ENCODE data around the gene TBC1D8.

The TBC1D8 gene

GRCh38 chr2:100997509-100998234, 153.5 kb downstream of the TBC1D8 start:
- FAIRE-seq (no peak), DNase-seq (ENCODE audit: insufficient read length) (no peak)
- no peak for TF ChIP-seq POLR2A (IDR thresholded peaks at IDR 0.05; ENCODE audit: low read depth, low read length)
- no peak for TF ChIP-seq POLR2AphosphoS5 (IDR thresholded peaks at IDR 0.05; ENCODE audit: low read depth, low read length)
- TF ChIP-seq TAF1 (IDR thresholded peaks at IDR 0.05; ENCODE audit: borderline replicate concordance, low read depth, low read length): no peak

- FAIRE-seq: no peak
- no peak for DNase-seq (ENCODE audit: insufficient read length)
- no peak for TF ChIP-seq POLR2AphosphoS5 (IDR thresholded peaks at IDR 0.05; ENCODE audit: low read depth, low read length)
- no peak for TF ChIP-seq POLR2A (IDR thresholded peaks at IDR 0.05; ENCODE audit: low read depth, low read length)
- TF ChIP-seq TAF1 (IDR thresholded peaks at IDR 0.05; ENCODE audit: borderline replicate concordance, low read depth, low read length): no peak
These were observed 155.7 kb downstream of the TBC1D8 start for GRCh38 chr2:100995309-100996075.

GRCh38 chr2:100993294-100993693, 157.9 kb downstream of the TBC1D8 start:
- FAIRE-seq: no peak
- TF ChIP-seq POLR2AphosphoS5 (IDR thresholded peaks at IDR 0.05; ENCODE audit: low read depth, low read length): no peak
- TF ChIP-seq POLR2A (IDR thresholded peaks at IDR 0.05; ENCODE audit: low read depth, low read length): no peak
- TF ChIP-seq TAF1 (IDR thresholded peaks at IDR 0.05; ENCODE audit: borderline replicate concordance, low read depth, low read length): no peak
- DNase-seq (ENCODE audit: insufficient read length): no peak

- DNase-seq (ENCODE audit: insufficient read length): no peak
- no peak for TF ChIP-seq POLR2AphosphoS5 (IDR thresholded peaks at IDR 0.05; ENCODE audit: low read depth, low read length)
- no peak for TF ChIP-seq TAF1 (IDR thresholded peaks at IDR 0.05; ENCODE audit: borderline replicate concordance, low read depth, low read length)
- no peak for FAIRE-seq
These were observed 158.9 kb downstream of the TBC1D8 start for GRCh38 chr2:100992262-100992661.

- TF ChIP-seq TAF1 (IDR thresholded peaks at IDR 0.05; ENCODE audit: borderline replicate concordance, low read depth, low read length): no peak
- TF ChIP-seq POLR2A (IDR thresholded peaks at IDR 0.05; ENCODE audit: low read depth, low read length): no peak
- no peak for TF ChIP-seq POLR2AphosphoS5 (IDR thresholded peaks at IDR 0.05; ENCODE audit: low read depth, low read length)
- FAIRE-seq (no peak), DNase-seq (ENCODE audit: insufficient read length) (no peak)
These were observed 159.8 kb downstream of the TBC1D8 start for GRCh38 chr2:100991404-100991773.

GRCh38 chr2:100990650-100991403, 160.4 kb downstream of the TBC1D8 start:
- TF ChIP-seq TAF1 (IDR thresholded peaks at IDR 0.05; ENCODE audit: borderline replicate concordance, low read depth, low read length) (no peak), POLR2A (IDR thresholded peaks at IDR 0.05; ENCODE audit: low read depth, low read length) (no peak), POLR2AphosphoS5 (IDR thresholded peaks at IDR 0.05; ENCODE audit: low read depth, low read length) (no peak)
- FAIRE-seq (no peak), DNase-seq (ENCODE audit: insufficient read length) (no peak)

GRCh38 chr2:100990166-100990565, 161.0 kb downstream of the TBC1D8 start:
- no peak for DNase-seq (ENCODE audit: insufficient read length)
- TF ChIP-seq TAF1 (IDR thresholded peaks at IDR 0.05; ENCODE audit: borderline replicate concordance, low read depth, low read length) (no peak), POLR2A (IDR thresholded peaks at IDR 0.05; ENCODE audit: low read depth, low read length) (no peak), POLR2AphosphoS5 (IDR thresholded peaks at IDR 0.05; ENCODE audit: low read depth, low read length) (no peak)
- FAIRE-seq: no peak

GRCh38 chr2:100989666-100990065, 161.5 kb downstream of the TBC1D8 start:
- TF ChIP-seq TAF1 (IDR thresholded peaks at IDR 0.05; ENCODE audit: borderline replicate concordance, low read depth, low read length) (no peak), POLR2A (IDR thresholded peaks at IDR 0.05; ENCODE audit: low read depth, low read length) (no peak), POLR2AphosphoS5 (IDR thresholded peaks at IDR 0.05; ENCODE audit: low read depth, low read length) (no peak)
- DNase-seq (ENCODE audit: insufficient read length): no peak
- FAIRE-seq: no peak

GRCh38 chr2:100988630-100989417, 162.4 kb downstream of the TBC1D8 start:
- FAIRE-seq (no peak), DNase-seq (ENCODE audit: insufficient read length) (no peak)
- TF ChIP-seq POLR2A (IDR thresholded peaks at IDR 0.05; ENCODE audit: low read depth, low read length): no peak
- TF ChIP-seq POLR2AphosphoS5 (IDR thresholded peaks at IDR 0.05; ENCODE audit: low read depth, low read length): no peak
- TF ChIP-seq TAF1 (IDR thresholded peaks at IDR 0.05; ENCODE audit: borderline replicate concordance, low read depth, low read length): no peak

- TF ChIP-seq POLR2A (IDR thresholded peaks at IDR 0.05; ENCODE audit: low read depth, low read length) (no peak), TAF1 (IDR thresholded peaks at IDR 0.05; ENCODE audit: borderline replicate concordance, low read depth, low read length) (no peak), POLR2AphosphoS5 (IDR thresholded peaks at IDR 0.05; ENCODE audit: low read depth, low read length) (no peak)
- DNase-seq (ENCODE audit: insufficient read length) (no peak), FAIRE-seq (no peak)
These were observed 163.2 kb downstream of the TBC1D8 start for GRCh38 chr2:100987974-100988373.

GRCh38 chr2:100987536-100987935, 163.6 kb downstream of the TBC1D8 start:
- FAIRE-seq: no peak
- no peak for DNase-seq (ENCODE audit: insufficient read length)
- TF ChIP-seq POLR2A (IDR thresholded peaks at IDR 0.05; ENCODE audit: low read depth, low read length) (no peak), POLR2AphosphoS5 (IDR thresholded peaks at IDR 0.05; ENCODE audit: low read depth, low read length) (no peak)
